K562 (cell line): ENCODE results near the gene WIPF1. TPM values are rescaled to one million over a fixed set of nuclear protein-coding genes. Genes with fewer than 3 reads are reported as not detected.

Experiments used
- ATAC-seq: fragments of 200-7000 bp; cut with Tn5 transposase; 3 replicates; pipeline ENCODE4 v1.9.1; 2020; ENCODE audit warnings: moderate library complexity
- BruUV-seq: library from RNA; stranded (reverse); fragments of 400-500 nt; replicated peaks from 2 replicates; lab custom pipeline; 2021; lab: Mats Ljungman, UMichigan
- CTCF ChIA-PET: fragments of 300-600 bp; formaldehyde crosslinking; extraction: SDS; loops from one replicate; lab custom pipeline; 2021; ENCODE audit warnings: low intra/inter-chr PET ratio; lab: Yijun Ruan, JAX
- POLR2A ChIA-PET: fragments of 300-600, 350-650 bp; sonication (Branson Sonifier 250); formaldehyde crosslinking; extraction: SDS; loops from one replicate; lab custom pipeline; 2021; ENCODE audit warnings: antibody characterized with exemption, inconsistent platforms; lab: Yijun Ruan, JAX
- DNase-seq, 4 experiments: peaks; one replicate each; pipeline versions ENCODE4 v3.0.0 to v3.0.0-alpha.2; 2011 to 2018; ENCODE audit warnings: low spot score in 3 of 4, mixed read lengths in 3 of 4; ENCODE audit errors: extremely low read depth in 1 of 4
- FAIRE-seq: peaks from 2 replicates; lab custom pipeline; 2011; peaks lifted over from hg19 to GRCh38; lab: Jason Lieb, UNC
- H2AFZ ChIP-seq: 2 replicates; pipeline ENCODE4 v1.6.0; 2011; ENCODE audit warnings: low read depth, low read length, control low read depth, inconsistent platforms
- H3K27ac ChIP-seq: fragments of 200-600 bp; 3 replicates; pipeline ENCODE4 v1.8.0; 2011; ENCODE audit warnings: low read depth, mild to moderate bottlenecking, control low read depth, inconsistent platforms, low read length, moderate library complexity, mixed read lengths; ENCODE audit errors: extremely low read depth
- H3K27me3 ChIP-seq, 2 experiments: fragments of 300-600 bp in 1 of 2; 2 replicates in 1 of 2; 3 replicates in 1 of 2; pipeline versions ENCODE4 v1.6.0 to v1.8.0; 2011; ENCODE audit warnings: inconsistent platforms in 2 of 2, low read length in 2 of 2, mild to moderate bottlenecking in 1 of 2, mixed read lengths in 1 of 2, moderate library complexity in 1 of 2; ENCODE audit not compliant: control insufficient read depth in 2 of 2, insufficient read depth in 2 of 2
- H3K36me3 ChIP-seq: fragments of 300-600 bp; 3 replicates; pipeline ENCODE4 v1.8.0; 2011; ENCODE audit warnings: mild to moderate bottlenecking, low read length, inconsistent platforms; ENCODE audit not compliant: control insufficient read depth, insufficient read depth
- H3K4me1 ChIP-seq, 2 experiments: fragments of 200-600 bp in 1 of 2; replicated peaks in 1 of 2; 2 replicates in 1 of 2; 3 replicates in 1 of 2; pipeline versions ENCODE4 v1.5.1 to v1.8.0; 2011; ENCODE audit warnings: inconsistent platforms in 2 of 2, low read length in 2 of 2, mild to moderate bottlenecking in 1 of 2, mixed read lengths in 1 of 2, moderate library complexity in 1 of 2; ENCODE audit not compliant: control insufficient read depth in 2 of 2, insufficient read depth in 2 of 2
- H3K4me2 ChIP-seq: 2 replicates; pipeline ENCODE4 v1.6.1; 2011; ENCODE audit warnings: low read length, control low read depth, inconsistent platforms, mixed read lengths; ENCODE audit not compliant: insufficient read depth
- H3K4me3 ChIP-seq: fragments of 200-600 bp; sonication (generic), shearing (Covaris generic); 2 replicates; pipeline ENCODE4 v1.5.1; 2016; ENCODE audit warnings: control low read depth, inconsistent platforms
- H3K79me2 ChIP-seq: fragments of 200-600 bp; 3 replicates; pipeline ENCODE4 v1.8.0; 2011; ENCODE audit warnings: low read length, inconsistent platforms; ENCODE audit not compliant: control insufficient read depth, insufficient read depth
- H3K9ac ChIP-seq, 2 experiments: 2 replicates each; pipeline versions ENCODE4 v1.6.0 to v1.6.1; 2011; ENCODE audit warnings: low read depth in 2 of 2, low read length in 2 of 2, control low read depth in 1 of 2, inconsistent platforms in 1 of 2, mild to moderate bottlenecking in 1 of 2, mixed read lengths in 1 of 2; ENCODE audit not compliant: insufficient read depth in 1 of 2
- H3K9me1 ChIP-seq: one replicate; pipeline ENCODE4 v1.6.0; 2011; ENCODE audit warnings: inconsistent platforms, mild to moderate bottlenecking, low read length, moderate library complexity; ENCODE audit not compliant: control insufficient read depth, insufficient read depth
- H3K9me3 ChIP-seq: replicated peaks from 2 replicates; pipeline ENCODE4 v1.5.1; 2011; ENCODE audit warnings: low read depth, low read length, inconsistent platforms; ENCODE audit not compliant: control insufficient read depth, insufficient read depth
- H4K20me1 ChIP-seq: replicated peaks from 2 replicates; pipeline ENCODE4 v1.6.1; 2011; ENCODE audit warnings: low read length, inconsistent platforms, mixed read lengths; ENCODE audit not compliant: control insufficient read depth, insufficient read depth
- ELF2 ChIP-seq: fragments of 250-450 bp; sonication (Bioruptor Pico); IDR thresholded peaks from 2 replicates; pipeline ENCODE4 v1.5.0; 2021; ENCODE audit warnings: mild to moderate bottlenecking
- HDAC1 ChIP-seq, 2 experiments: fragments of 450-650 bp; IDR thresholded peaks; 2 replicates each; pipeline ENCODE4 v1.6.1; 2016 to 2017; ENCODE audit warnings: inconsistent platforms in 1 of 2, mild to moderate bottlenecking in 1 of 2, moderate library complexity in 1 of 2
- HNRNPL ChIP-seq: fragments of 200-400 bp; formaldehyde crosslinking; IDR thresholded peaks from 2 replicates; pipeline ENCODE4 v1.6.1; 2017; ENCODE audit warnings: low read depth, mild to moderate bottlenecking, low read length
- MCM2 ChIP-seq: fragments of 450-650 bp; IDR thresholded peaks from 2 replicates; pipeline ENCODE4 v1.6.1; 2017; ENCODE audit warnings: low read depth, mild to moderate bottlenecking
- MTA2 ChIP-seq: fragments of 450-650 bp; IDR thresholded peaks from 2 replicates; pipeline ENCODE4 v1.6.1; 2016; ENCODE audit warnings: low read depth
- NEUROD1 ChIP-seq: fragments of 150-350 bp; IDR thresholded peaks from 2 replicates; pipeline ENCODE4 v1.6.1; 2014; ENCODE audit warnings: borderline replicate concordance, low read length, low read depth; ENCODE audit not compliant: partially characterized antibody
- POLR3G ChIP-seq: IDR thresholded peaks from 2 replicates; pipeline ENCODE4 v1.6.1; 2011; ENCODE audit not compliant: insufficient read length, insufficient replicate concordance; ENCODE audit errors: extremely low read depth
- RAD21 ChIP-seq, 2 experiments: fragments of 250-450 bp in 1 of 2; fragments of 450-650 bp in 1 of 2; sonication (Bioruptor Pico) in 1 of 2; formaldehyde crosslinking in 1 of 2; IDR thresholded peaks in 1 of 2; conservative IDR thresholded peaks in 1 of 2; 2 replicates each; pipeline versions ENCODE4 v1.4.0 to v1.8.0; 2020 to 2022; ENCODE audit warnings: mild to moderate bottlenecking in 2 of 2, moderate library complexity in 1 of 2
- RFX1 ChIP-seq: fragments of 450-650 bp; IDR thresholded peaks from 2 replicates; pipeline ENCODE4 v1.6.1; 2016; ENCODE audit warnings: mild to moderate bottlenecking, moderate library complexity
- SMARCC2 ChIP-seq: fragments of 450-650 bp; IDR thresholded peaks from 2 replicates; pipeline ENCODE4 v1.6.1; 2017; ENCODE audit warnings: antibody characterized with exemption, moderate library complexity, mild to moderate bottlenecking, low read depth
- ZNF75A ChIP-seq: fragments of 450-650 bp; formaldehyde crosslinking; IDR thresholded peaks from 2 replicates; pipeline ENCODE4 v1.4.0; 2020; ENCODE audit warnings: mild to moderate bottlenecking
- in situ Hi-C: fragments of 300-500 bp; cut with MboI; formaldehyde crosslinking; loops from 4 replicates; pipeline ENCODE4 v1.15.0; 2018; ENCODE audit warnings: inconsistent platforms, mixed read lengths
- intact Hi-C: fragments of 100-400 bp; cut with micrococcal nuclease; formaldehyde crosslinking; loops from 2 replicates; pipeline ENCODE4 v1.14.2; 2022
- polyA plus RNA-seq, 8 experiments: library from polyadenylated mRNA; depleted of rRNA in 4 of 8; stranded (reverse) in 5 of 8; unstranded in 3 of 8; fragments of >200 nt; fragmentation: Nextera tagmentation in 2 of 8; fragmentation: Illumina TruSeq in 1 of 8; extraction: Ambion mirVana in 2 of 8; extraction: Trizol in 1 of 8; gene quantifications; 2 replicates each; pipeline versions ENCODE4 v1.2.1 to v1.2.3, GENCODE V29; 2011 to 2014; ENCODE audit warnings: inconsistent platforms in 1 of 8, missing spikeins in 1 of 8
- total RNA-seq, 7 experiments: library from RNA; depleted of rRNA in 6 of 7; stranded (reverse); fragments of >200 nt in 6 of 7; fragmentation: Illumina TruSeq in 2 of 7; extraction: Trizol in 2 of 7; gene quantifications; 2 replicates each; pipeline versions ENCODE4 v1.2.1 to v1.2.3, GENCODE V29; 2011 to 2021; ENCODE audit warnings: low replicate concordance in 1 of 7
- TF ChIP-seq, protein P1 (sequence below), 2 experiments: fragments of 450-650 bp in 1 of 2; sonication (generic) in 1 of 2; formaldehyde crosslinking in 1 of 2; IDR thresholded peaks; 2 replicates each; pipeline versions ENCODE4 v1.7.1 to v1.9.0; 2016 to 2022; ENCODE audit warnings: inconsistent platforms in 1 of 2, mild to moderate bottlenecking in 1 of 2, missing genetic modification reagents in 1 of 2

The WIPF1 gene
- total and polyA plus RNA-seq, 9 of the 15 experiments (the other 6 are each of a cell fraction or from before 2014, with no cell fraction given), result 0.54 to 4.9 (median 2.4) TPM

DNA sequence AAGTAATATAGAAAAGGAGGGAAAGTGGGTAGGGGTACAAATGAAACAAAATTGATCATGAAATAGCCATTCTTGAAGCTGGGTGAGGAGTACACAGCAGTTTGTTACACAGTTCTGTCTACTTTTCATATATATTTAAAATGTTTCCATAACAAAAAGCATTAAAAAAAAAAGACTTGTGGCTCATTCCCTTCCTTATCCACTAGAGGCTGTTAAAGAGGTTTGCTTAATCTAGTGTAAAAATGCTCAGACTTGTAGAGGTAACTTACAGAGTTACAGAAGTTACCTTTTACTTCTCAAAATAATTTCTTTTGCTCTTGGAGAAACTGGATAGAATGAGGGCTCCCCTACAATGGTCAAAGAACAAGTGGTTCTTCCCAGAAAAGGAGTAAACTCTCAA lies 8.1 kb upstream of the WIPF1 start:
- ATAC-seq, result peak; percentile 37; the same call in 1 of the 3 replicates
- Histone ChIP-seq H3K36me3 (no peaks in the 10 kb centered on the region), H3K27ac (no peak overlapping the region), H3K4me3 (no peak overlapping the region), H3K9me3 (no peaks in the 10 kb centered on the region), H4K20me1 (no peaks in the 10 kb centered on the region), H2AFZ (no peak overlapping the region), H3K27me3 (no peaks in the 10 kb centered on the region; a peak in 2 of 5 replicates), H3K9me1 (no peaks in the 10 kb centered on the region), H3K9ac (no peak overlapping the region), H3K4me2 (no peak overlapping the region), H3K79me2 (no peaks in the 10 kb centered on the region), H3K4me1 (peaks cover 0 to 7% of the 10 kb centered on the region in 2 experiments; a peak in 2 of 5 replicates)
- FAIRE-seq, result no peak
- no peak for DNase-seq
- in situ Hi-C loops (no loop called here), intact Hi-C loops (loop anchor here (1.0 kb wide), 1 partner anchor 83 kb away; no protein-coding TSS in a partner anchor)
- no TSS peak for BruUV-seq
- ChIA-PET CTCF (no interaction called here), POLR2A (no interaction called here)
- TF ChIP-seq HDAC1 (IDR thresholded peaks at IDR 0.05) (no peak), MCM2 (no peak), RAD21 (CRISPR knock-in tag; conservative IDR thresholded peaks at IDR 0.05 in 1 of 2, IDR thresholded peaks at IDR 0.05 in 1 of 2) (peak; percentile 32 to 63), SMARCC2 (no peak), HNRNPL (no peak), MTA2 (no peak), POLR3G (no peak), RFX1 (no peak), NEUROD1 (no peak), ELF2 (CRISPR knock-in tag) (no peak), ZNF75A (CRISPR knock-in tag) (no peak)
- TF ChIP-seq, protein P1, sequence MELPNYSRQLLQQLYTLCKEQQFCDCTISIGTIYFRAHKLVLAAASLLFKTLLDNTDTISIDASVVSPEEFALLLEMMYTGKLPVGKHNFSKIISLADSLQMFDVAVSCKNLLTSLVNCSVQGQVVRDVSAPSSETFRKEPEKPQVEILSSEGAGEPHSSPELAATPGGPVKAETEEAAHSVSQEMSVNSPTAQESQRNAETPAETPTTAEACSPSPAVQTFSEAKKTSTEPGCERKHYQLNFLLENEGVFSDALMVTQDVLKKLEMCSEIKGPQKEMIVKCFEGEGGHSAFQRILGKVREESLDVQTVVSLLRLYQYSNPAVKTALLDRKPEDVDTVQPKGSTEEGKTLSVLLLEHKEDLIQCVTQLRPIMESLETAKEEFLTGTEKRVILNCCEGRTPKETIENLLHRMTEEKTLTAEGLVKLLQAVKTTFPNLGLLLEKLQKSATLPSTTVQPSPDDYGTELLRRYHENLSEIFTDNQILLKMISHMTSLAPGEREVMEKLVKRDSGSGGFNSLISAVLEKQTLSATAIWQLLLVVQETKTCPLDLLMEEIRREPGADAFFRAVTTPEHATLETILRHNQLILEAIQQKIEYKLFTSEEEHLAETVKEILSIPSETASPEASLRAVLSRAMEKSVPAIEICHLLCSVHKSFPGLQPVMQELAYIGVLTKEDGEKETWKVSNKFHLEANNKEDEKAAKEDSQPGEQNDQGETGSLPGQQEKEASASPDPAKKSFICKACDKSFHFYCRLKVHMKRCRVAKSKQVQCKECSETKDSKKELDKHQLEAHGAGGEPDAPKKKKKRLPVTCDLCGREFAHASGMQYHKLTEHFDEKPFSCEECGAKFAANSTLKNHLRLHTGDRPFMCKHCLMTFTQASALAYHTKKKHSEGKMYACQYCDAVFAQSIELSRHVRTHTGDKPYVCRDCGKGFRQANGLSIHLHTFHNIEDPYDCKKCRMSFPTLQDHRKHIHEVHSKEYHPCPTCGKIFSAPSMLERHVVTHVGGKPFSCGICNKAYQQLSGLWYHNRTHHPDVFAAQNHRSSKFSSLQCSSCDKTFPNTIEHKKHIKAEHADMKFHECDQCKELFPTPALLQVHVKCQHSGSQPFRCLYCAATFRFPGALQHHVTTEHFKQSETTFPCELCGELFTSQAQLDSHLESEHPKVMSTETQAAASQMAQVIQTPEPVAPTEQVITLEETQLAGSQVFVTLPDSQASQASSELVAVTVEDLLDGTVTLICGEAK (IDR thresholded peaks at IDR 0.05), result no peak
- TF ChIP-seq, protein P1 (CRISPR knock-in tag; IDR thresholded peaks at IDR 0.05), result no peak
